CD14-positive monocyte (primary cell): ENCODE data around the gene DCAKD. TPM values are rescaled to one million over a fixed set of nuclear protein-coding genes. Genes with fewer than 3 reads are reported as not detected.
"Not testable (repeated sequence)": the region's sequence is repeated elsewhere in the genome, so short reads cannot be mapped to it uniquely, and the experiment has no call there.

Experiments used
- DNase-seq, 3 donors: peaks; one replicate each; pipeline ENCODE4 v3.0.0-alpha.2; 2011 to 2022
- H2AFZ ChIP-seq: 2 replicates; pipeline ENCODE4 v1.6.0; 2012; ENCODE audit warnings: mild to moderate bottlenecking, low read depth, low read length, inconsistent platforms; ENCODE audit not compliant: insufficient read depth, poor library complexity, severe bottlenecking
- H3K27ac ChIP-seq, 2 donors: 1 replicate in 1 of 2; 2 replicates in 1 of 2; pipeline ENCODE4 v1.5.1; 2012 to 2013; ENCODE audit warnings: low read length in 2 of 2, control low read depth in 1 of 2, inconsistent platforms in 1 of 2, low read depth in 1 of 2, mild to moderate bottlenecking in 1 of 2
- H3K27me3 ChIP-seq, 2 donors: one replicate each; pipeline versions ENCODE4 v1.6.0 to v1.6.1; 2011 to 2013; ENCODE audit warnings: low read length in 2 of 2; ENCODE audit not compliant: control insufficient read depth in 2 of 2, insufficient read depth in 2 of 2
- H3K36me3 ChIP-seq, 2 donors: replicated peaks in 1 of 2; 1 replicate in 1 of 2; 2 replicates in 1 of 2; pipeline versions ENCODE4 v1.5.1 to v1.6.1; 2012 to 2013; ENCODE audit warnings: low read length in 2 of 2, control low read depth in 1 of 2, inconsistent platforms in 1 of 2, mild to moderate bottlenecking in 1 of 2; ENCODE audit not compliant: insufficient read depth in 2 of 2, control insufficient read depth in 1 of 2
- H3K4me1 ChIP-seq, 2 donors: 1 replicate in 1 of 2; 2 replicates in 1 of 2; pipeline versions ENCODE4 v1.5.1 to v1.6.1; 2012 to 2013; ENCODE audit warnings: low read length in 2 of 2, control low read depth in 1 of 2, inconsistent platforms in 1 of 2, mild to moderate bottlenecking in 1 of 2, moderate library complexity in 1 of 2; ENCODE audit not compliant: insufficient read depth in 2 of 2, control insufficient read depth in 1 of 2
- H3K4me2 ChIP-seq: replicated peaks from 2 replicates; pipeline ENCODE3; 2012; ENCODE audit warnings: low read length, moderate library complexity, mild to moderate bottlenecking; ENCODE audit not compliant: poor library complexity, severe bottlenecking; ENCODE audit errors: extremely low read depth
- H3K4me3 ChIP-seq, 3 experiments: fragments of 200-600 bp in 1 of 3; sonication (generic) in 1 of 3; replicated peaks in 1 of 3; 1 replicate in 2 of 3; 2 replicates in 1 of 3; pipeline ENCODE4 v1.5.1; 2011 to 2013; ENCODE audit warnings: low read length in 3 of 3, mild to moderate bottlenecking in 3 of 3, control low read depth in 2 of 3, low read depth in 2 of 3, inconsistent platforms in 1 of 3, moderate library complexity in 1 of 3
- H3K79me2 ChIP-seq: 2 replicates; pipeline ENCODE4 v1.6.0; 2012; ENCODE audit warnings: mild to moderate bottlenecking, control low read depth, inconsistent platforms, low read length, moderate library complexity; ENCODE audit not compliant: insufficient read depth
- H3K9ac ChIP-seq: 2 replicates; pipeline ENCODE4 v1.6.0; 2017; ENCODE audit warnings: low read length, mild to moderate bottlenecking; ENCODE audit not compliant: insufficient read depth, poor library complexity, severe bottlenecking
- H3K9me3 ChIP-seq, 2 donors: replicated peaks in 1 of 2; 1 replicate in 1 of 2; 2 replicates in 1 of 2; pipeline versions ENCODE4 v1.5.1 to v1.6.1; 2012 to 2013; ENCODE audit warnings: low read length in 2 of 2, control low read depth in 1 of 2; ENCODE audit not compliant: control insufficient read depth in 1 of 2, insufficient read depth in 1 of 2
- H4K20me1 ChIP-seq: 2 replicates; pipeline ENCODE4 v1.6.0; 2012; ENCODE audit warnings: mild to moderate bottlenecking, low read length, control low read depth, moderate library complexity; ENCODE audit not compliant: insufficient read depth
- H3K27ac Mint-ChIP-seq, 7 donors: one replicate each; pipeline ENCODE4 v1.8.0; 2020; ENCODE audit warnings: mild to moderate bottlenecking in 7 of 7, mixed read lengths in 7 of 7, moderate library complexity in 6 of 7, inconsistent platforms in 2 of 7
- H3K27me3 Mint-ChIP-seq, 3 donors: one replicate each; pipeline ENCODE4 v1.8.0; 2021 to 2022; ENCODE audit warnings: low read depth in 3 of 3, mild to moderate bottlenecking in 3 of 3, mixed read lengths in 3 of 3, moderate library complexity in 3 of 3, inconsistent platforms in 1 of 3
- H3K36me3 Mint-ChIP-seq, 2 donors: one replicate each; pipeline ENCODE4 v1.8.0; 2020; ENCODE audit warnings: mixed read lengths in 2 of 2, inconsistent platforms in 1 of 2, mild to moderate bottlenecking in 1 of 2
- H3K4me1 Mint-ChIP-seq: one replicate; pipeline ENCODE4 v1.8.0; 2020; ENCODE audit warnings: mild to moderate bottlenecking, mixed read lengths
- H3K4me3 Mint-ChIP-seq, 2 donors: one replicate each; pipeline ENCODE4 v1.8.0; 2020; ENCODE audit warnings: mild to moderate bottlenecking in 2 of 2, mixed read lengths in 2 of 2, moderate library complexity in 1 of 2
- H3K9me3 Mint-ChIP-seq, 7 donors: one replicate each; pipeline ENCODE4 v1.8.0; 2020 to 2022; ENCODE audit warnings: mixed read lengths in 7 of 7, mild to moderate bottlenecking in 6 of 7, moderate library complexity in 6 of 7, inconsistent platforms in 2 of 7
- WGBS: methylation state at CpG from one replicate; pipeline ENCODE4 v1.1.5; 2013; ENCODE audit warnings: missing lambda C conversion rate; ENCODE audit not compliant: insufficient coverage; 5-methylcytosine and 5-hydroxymethylcytosine counted together
- intact Hi-C, 2 donors: fragments of 100-400 bp; cut with micrococcal nuclease; formaldehyde crosslinking; loops; one replicate each; pipeline versions ENCODE4 v1.15.0 to v1.15.1; 2023
- polyA plus RNA-seq, 3 donors: library from polyadenylated mRNA; depleted of rRNA in 1 of 3; unstranded in 2 of 3; stranded (reverse) in 1 of 3; fragments of 300-500 nt in 2 of 3; fragments of >200 nt in 1 of 3; fragmentation: Illumina TruSeq in 2 of 3; gene quantifications; 1 replicate in 2 of 3; 2 replicates in 1 of 3; pipeline ENCODE4 v1.2.3, GENCODE V29; 2012 to 2021
- TF ChIP-seq, protein P1 (sequence below): fragments of 200-600 bp; IDR thresholded peaks from one replicate; pipeline ENCODE4 v1.8.0; 2022; ENCODE audit warnings: antibody characterized with exemption, mild to moderate bottlenecking

Gene DCAKD
- polyA plus RNA-seq, 3 donors = 6.6 to 10.0 (median 8.7) TPM

GRCh38 chr17:45052052-45052772 lies 780 bp upstream of the DCAKD start:
- H3K9me3 Mint-ChIP-seq = no peaks in the 10 kb centered on the region
- TF ChIP-seq, protein P1, sequence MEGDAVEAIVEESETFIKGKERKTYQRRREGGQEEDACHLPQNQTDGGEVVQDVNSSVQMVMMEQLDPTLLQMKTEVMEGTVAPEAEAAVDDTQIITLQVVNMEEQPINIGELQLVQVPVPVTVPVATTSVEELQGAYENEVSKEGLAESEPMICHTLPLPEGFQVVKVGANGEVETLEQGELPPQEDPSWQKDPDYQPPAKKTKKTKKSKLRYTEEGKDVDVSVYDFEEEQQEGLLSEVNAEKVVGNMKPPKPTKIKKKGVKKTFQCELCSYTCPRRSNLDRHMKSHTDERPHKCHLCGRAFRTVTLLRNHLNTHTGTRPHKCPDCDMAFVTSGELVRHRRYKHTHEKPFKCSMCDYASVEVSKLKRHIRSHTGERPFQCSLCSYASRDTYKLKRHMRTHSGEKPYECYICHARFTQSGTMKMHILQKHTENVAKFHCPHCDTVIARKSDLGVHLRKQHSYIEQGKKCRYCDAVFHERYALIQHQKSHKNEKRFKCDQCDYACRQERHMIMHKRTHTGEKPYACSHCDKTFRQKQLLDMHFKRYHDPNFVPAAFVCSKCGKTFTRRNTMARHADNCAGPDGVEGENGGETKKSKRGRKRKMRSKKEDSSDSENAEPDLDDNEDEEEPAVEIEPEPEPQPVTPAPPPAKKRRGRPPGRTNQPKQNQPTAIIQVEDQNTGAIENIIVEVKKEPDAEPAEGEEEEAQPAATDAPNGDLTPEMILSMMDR = no peak
- peak overlapping the region; percentile 74 for H2AFZ ChIP-seq
- WGBS = 4% methylated on average over 23 of the region's 36 CpGs
- peak overlapping the region; percentile 40 for H3K9ac ChIP-seq
- peaks cover 16 to 21% of the 10 kb centered on the region in 2 donors for H3K4me1 ChIP-seq
- H3K27me3 ChIP-seq = no peaks in the 10 kb centered on the region
- H3K79me2 ChIP-seq = peaks cover 42% of the 10 kb centered on the region
- intact Hi-C loops = loop anchor here in 1 of 2 donors (10.0 kb wide), 1 partner anchor 157 kb away; the partner anchor contains the start of gene EFTUD2
- peak in 1 of 3 donors; percentile 25 for DNase-seq
- H3K4me3 Mint-ChIP-seq = peak overlapping the region; percentile 75 to 83
- H3K4me3 ChIP-seq = peak overlapping the region; percentile 59 to 83 (median 81)
- H3K36me3 ChIP-seq = no peaks in the 10 kb centered on the region
- no peaks in the 10 kb centered on the region for H4K20me1 ChIP-seq
- H3K4me1 Mint-ChIP-seq = peaks cover 21% of the 10 kb centered on the region
- H3K36me3 Mint-ChIP-seq = peaks cover 4% of the 10 kb centered on the region in 2 donors
- peak overlapping the region in 6 of 7 donors; percentile 15 to 79 (median 36) for H3K27ac Mint-ChIP-seq
- H3K9me3 ChIP-seq = no peaks in the 10 kb centered on the region
- peak overlapping the region; percentile 35 to 56 for H3K27ac ChIP-seq
- peaks cover 0 to 2% (median 0%) of the 10 kb centered on the region in 3 donors for H3K27me3 Mint-ChIP-seq
- H3K4me2 ChIP-seq = peak overlapping the region; percentile 91

- H3K4me3 ChIP-seq = peak overlapping the region in 2 of 3 experiments; percentile 59 to 81
- WGBS = no CpG with 5 or more reads among the region's 54 CpGs
- H4K20me1 ChIP-seq, DNase-seq, H3K36me3 Mint-ChIP-seq, H3K9me3 Mint-ChIP-seq, H3K27ac ChIP-seq, H3K27ac Mint-ChIP-seq, H3K9me3 ChIP-seq, H3K27me3 Mint-ChIP-seq, H2AFZ ChIP-seq, H3K36me3 ChIP-seq, H3K27me3 ChIP-seq, H3K9ac ChIP-seq: not testable (repeated sequence)
- peaks cover 16 to 21% of the 10 kb centered on the region in 2 donors for H3K4me1 ChIP-seq
- intact Hi-C loops = loop anchor here in 1 of 2 donors (10.0 kb wide), 1 partner anchor 157 kb away; the partner anchor contains the start of gene EFTUD2
- Mint-ChIP-seq H3K4me3 (peak overlapping the region in 1 of 2 donors; percentile 75), H3K4me1 (peaks cover 25% of the 10 kb centered on the region)
- H3K79me2 ChIP-seq = peaks cover 41% of the 10 kb centered on the region
- H3K4me2 ChIP-seq = peak overlapping the region; percentile 91
Observed at GRCh38 chr17:45051720-45052051, 254 bp upstream of the DCAKD start.
